ENCODE results near the gene OTUD4. TPM values are rescaled to one million over a fixed set of nuclear protein-coding genes. Genes with fewer than 3 reads are reported as not detected.

Gene OTUD4
- total and polyA plus RNA-seq, 4 donors: 5.3 to 27.5 (median 11.6) TPM

GRCh38 chr4:145101091-145101490 is 79.3 kb downstream of the OTUD4 start:
- Histone ChIP-seq H3K27me3 (ENCODE audit: control insufficient read depth in 4 of 4, insufficient read depth in 4 of 4, low read length in 3 of 4) (no peaks in the 10 kb centered on the region), H3K9ac (ENCODE audit: low read depth in 1 of 2, low read length in 2 of 2) (no peak overlapping the region), H3K27ac (ENCODE audit: low read depth in 1 of 2, low read length in 2 of 2) (no peak overlapping the region), H3K9me3 (ENCODE audit: control insufficient read depth in 4 of 4, low read length in 3 of 4) (no peaks in the 10 kb centered on the region), H3K4me1 (ENCODE audit: control insufficient read depth in 4 of 4, insufficient read depth in 4 of 4, low read length in 3 of 4) (peaks cover 6 to 33% (median 25%) of the 10 kb centered on the region in 4 donors), H3K4me3 (ENCODE audit: low read depth in 1 of 3, low read length in 3 of 3) (no peak overlapping the region), H3K36me3 (ENCODE audit: control insufficient read depth in 4 of 4, insufficient read depth in 3 of 4, low read depth in 1 of 4, low read length in 3 of 4) (peaks cover 0 to 17% (median 4%) of the 10 kb centered on the region in 4 donors)
- TF ChIP-seq JUND (IDR thresholded peaks at IDR 0.05) (no peak), HNF4A (conservative IDR thresholded peaks at IDR 0.05) (peak in 1 of 2 donors; percentile 47), SP1 (IDR thresholded peaks at IDR 0.05) (no peak)
- 100% methylated on average over 1 of the region's 1 CpG for WGBS
- no peak for DNase-seq (ENCODE audit: low spot score)

DNA sequence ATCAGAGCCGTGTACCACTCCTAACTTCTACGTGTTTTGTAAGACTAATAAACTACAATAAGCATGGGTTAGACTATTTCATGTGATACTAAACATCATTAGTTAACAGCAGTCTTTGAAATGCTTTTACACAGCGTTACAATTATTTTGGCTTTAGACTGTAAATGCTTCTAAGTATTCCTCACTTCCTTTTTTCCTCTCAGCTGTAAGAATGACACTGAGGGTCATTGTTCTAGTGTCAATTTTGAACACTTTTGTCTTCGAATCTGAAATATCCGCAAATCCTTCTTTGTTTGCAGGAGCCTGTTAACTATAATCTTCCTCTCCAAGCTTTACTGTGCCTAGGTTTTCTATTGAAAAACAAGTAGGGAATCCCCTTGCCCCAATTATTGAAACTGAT is 80.7 kb downstream of the OTUD4 start:
- Histone ChIP-seq H3K27ac (ENCODE audit: low read depth in 1 of 2, low read length in 2 of 2) (no peak overlapping the region), H3K9ac (ENCODE audit: low read depth in 1 of 2, low read length in 2 of 2) (peak overlapping the region in 1 of 2 donors; percentile 26), H3K27me3 (ENCODE audit: control insufficient read depth in 4 of 4, insufficient read depth in 4 of 4, low read length in 3 of 4) (no peaks in the 10 kb centered on the region), H3K9me3 (ENCODE audit: control insufficient read depth in 4 of 4, low read length in 3 of 4) (no peaks in the 10 kb centered on the region), H3K4me3 (ENCODE audit: low read depth in 1 of 3, low read length in 3 of 3) (peak overlapping the region in 2 of 3 donors; percentile 76 to 82), H3K36me3 (ENCODE audit: control insufficient read depth in 4 of 4, insufficient read depth in 3 of 4, low read depth in 1 of 4, low read length in 3 of 4) (peaks cover 4 to 15% (median 6%) of the 10 kb centered on the region in 4 donors), H3K4me1 (ENCODE audit: control insufficient read depth in 4 of 4, insufficient read depth in 4 of 4, low read length in 3 of 4) (peaks cover 6 to 33% (median 25%) of the 10 kb centered on the region in 4 donors)
- no peak for DNase-seq (ENCODE audit: low spot score)
- TF ChIP-seq FOXA1 (IDR thresholded peaks at IDR 0.05): no peak
- no peak for TF ChIP-seq NR2F2 (IDR thresholded peaks at IDR 0.05)
- no peak for TF ChIP-seq MAX (IDR thresholded peaks at IDR 0.05)
- TF ChIP-seq, protein P1, sequence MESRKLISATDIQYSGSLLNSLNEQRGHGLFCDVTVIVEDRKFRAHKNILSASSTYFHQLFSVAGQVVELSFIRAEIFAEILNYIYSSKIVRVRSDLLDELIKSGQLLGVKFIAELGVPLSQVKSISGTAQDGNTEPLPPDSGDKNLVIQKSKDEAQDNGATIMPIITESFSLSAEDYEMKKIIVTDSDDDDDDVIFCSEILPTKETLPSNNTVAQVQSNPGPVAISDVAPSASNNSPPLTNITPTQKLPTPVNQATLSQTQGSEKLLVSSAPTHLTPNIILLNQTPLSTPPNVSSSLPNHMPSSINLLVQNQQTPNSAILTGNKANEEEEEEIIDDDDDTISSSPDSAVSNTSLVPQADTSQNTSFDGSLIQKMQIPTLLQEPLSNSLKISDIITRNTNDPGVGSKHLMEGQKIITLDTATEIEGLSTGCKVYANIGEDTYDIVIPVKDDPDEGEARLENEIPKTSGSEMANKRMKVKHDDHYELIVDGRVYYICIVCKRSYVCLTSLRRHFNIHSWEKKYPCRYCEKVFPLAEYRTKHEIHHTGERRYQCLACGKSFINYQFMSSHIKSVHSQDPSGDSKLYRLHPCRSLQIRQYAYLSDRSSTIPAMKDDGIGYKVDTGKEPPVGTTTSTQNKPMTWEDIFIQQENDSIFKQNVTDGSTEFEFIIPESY (IDR thresholded peaks at IDR 0.05): no peak
- TF ChIP-seq RAD21 (IDR thresholded peaks at IDR 0.05): no peak
- TF ChIP-seq FOXA2 (IDR thresholded peaks at IDR 0.05): no peak
- no peak for TF ChIP-seq HNF4G (IDR thresholded peaks at IDR 0.05)
- no peak for TF ChIP-seq REST (IDR thresholded peaks at IDR 0.05)
- no peak for TF ChIP-seq YY1 (IDR thresholded peaks at IDR 0.05)
- TF ChIP-seq TAF1 (conservative IDR thresholded peaks at IDR 0.05): no peak
- 43% methylated on average over 5 of the region's 5 CpGs for WGBS

DNA sequence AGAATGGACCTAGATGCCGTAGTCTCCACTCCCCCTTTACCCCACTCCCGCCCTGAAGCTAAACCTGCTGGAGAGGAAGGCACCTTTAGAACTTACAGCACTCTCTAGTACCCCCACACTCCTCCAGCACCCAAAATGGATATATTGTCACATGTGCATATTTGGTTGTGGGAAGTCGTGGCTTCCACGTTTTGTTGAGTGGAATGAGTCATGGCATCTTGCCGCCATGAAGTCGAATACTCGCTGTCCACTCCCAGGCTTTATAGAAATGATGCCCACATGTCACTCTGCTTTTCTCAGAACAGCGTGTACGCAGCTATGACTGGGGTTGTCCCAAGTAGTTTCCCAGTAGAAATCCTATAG is 81.7 kb downstream of the OTUD4 start:
- Histone ChIP-seq H3K9me3 (ENCODE audit: control insufficient read depth in 4 of 4, low read length in 3 of 4) (peaks cover 0 to 7% (median 1%) of the 10 kb centered on the region in 4 donors), H3K4me1 (ENCODE audit: control insufficient read depth in 4 of 4, insufficient read depth in 4 of 4, low read length in 3 of 4) (peaks cover 6 to 33% (median 25%) of the 10 kb centered on the region in 4 donors), H3K27ac (ENCODE audit: low read depth in 1 of 2, low read length in 2 of 2) (peak overlapping the region; percentile 87 to 93), H3K4me3 (ENCODE audit: low read depth in 1 of 3, low read length in 3 of 3) (peak overlapping the region; percentile 76 to 99 (median 82)), H3K9ac (ENCODE audit: low read depth in 1 of 2, low read length in 2 of 2) (peak overlapping the region; percentile 77 to 86), H3K27me3 (ENCODE audit: control insufficient read depth in 4 of 4, insufficient read depth in 4 of 4, low read length in 3 of 4) (no peaks in the 10 kb centered on the region), H3K36me3 (ENCODE audit: control insufficient read depth in 4 of 4, insufficient read depth in 3 of 4, low read depth in 1 of 4, low read length in 3 of 4) (peaks cover 4 to 20% (median 15%) of the 10 kb centered on the region in 4 donors)
- under 1% methylated on average over 9 of the region's 9 CpGs for WGBS
- TF ChIP-seq RAD21 (IDR thresholded peaks at IDR 0.05) (no peak), REST (IDR thresholded peaks at IDR 0.05) (peak; percentile 84), JUND (IDR thresholded peaks at IDR 0.05) (peak in 1 of 2 donors; percentile 61)
- no peak for DNase-seq (ENCODE audit: low spot score)
